Hepatic stellate cell (primary cell): ENCODE data around the gene PSMD2.

Source experiments
- DNase-seq: peaks from one replicate; pipeline ENCODE4 v3.0.0; 2011; ENCODE audit warnings: low spot score

Gene PSMD2

GRCh38 chr3:184282941-184283340, 16.1 kb upstream of the PSMD2 start:
- DNase-seq: no peak

- no peak for DNase-seq
Measured at GRCh38 chr3:184283681-184284080, 15.4 kb upstream of the PSMD2 start.

- DNase-seq: peak; percentile 91
Measured at GRCh38 chr3:184284696-184285095, 14.3 kb upstream of the PSMD2 start.

GRCh38 chr3:184289426-184289938, 9.6 kb upstream of the PSMD2 start:
- DNase-seq: peak; percentile 68

GRCh38 chr3:184290331-184290730, 8.7 kb upstream of the PSMD2 start:
- no peak for DNase-seq

- no peak for DNase-seq
Measured at GRCh38 chr3:184291044-184291737, 7.8 kb upstream of the PSMD2 start.

- DNase-seq: no peak
Measured at GRCh38 chr3:184291738-184292445, 7.1 kb upstream of the PSMD2 start.

GRCh38 chr3:184295771-184296170, 3.3 kb upstream of the PSMD2 start:
- DNase-seq: no peak

GRCh38 chr3:184296616-184297015, 2.4 kb upstream of the PSMD2 start:
- no peak for DNase-seq

GRCh38 chr3:184299488-184300377, 692 bp downstream of the PSMD2 start:
- no peak for DNase-seq

GRCh38 chr3:184300378-184300720, 1.3 kb downstream of the PSMD2 start:
- no peak for DNase-seq

GRCh38 chr3:184305577-184305976, 6.5 kb downstream of the PSMD2 start:
- DNase-seq: no peak

- DNase-seq: no peak
Measured at GRCh38 chr3:184306341-184306972, 7.4 kb downstream of the PSMD2 start.

- DNase-seq: no peak
Measured at GRCh38 chr3:184307915-184308314, 8.9 kb downstream of the PSMD2 start.

GRCh38 chr3:184308744-184309143, 9.7 kb downstream of the PSMD2 start:
- no peak for DNase-seq

- DNase-seq: no peak
Measured at GRCh38 chr3:184311633-184312032, 12.6 kb downstream of the PSMD2 start.

- DNase-seq: peak; percentile 96
Measured at GRCh38 chr3:184314363-184314699, 15.3 kb downstream of the PSMD2 start, which contains the start of gene EIF4G1. Gene EIF4G1, plus strand, starts transcription at chr3:184314606. Its CDS starts 1,191 bp downstream, at chr3:184315797.

GRCh38 chr3:184314700-184315542, 15.9 kb downstream of the PSMD2 start:
- peak; percentile 84 for DNase-seq

GRCh38 chr3:184315543-184315867, 16.5 kb downstream of the PSMD2 start:
- peak; percentile 35 for DNase-seq

- DNase-seq: no peak
Measured at GRCh38 chr3:184315871-184316661, 17.0 kb downstream of the PSMD2 start.
